WERI-Rb-1 (cell line): Measurements from ENCODE around the gene PEG3.
"Not testable (repeated sequence)": the region's sequence is repeated elsewhere in the genome, so short reads cannot be mapped to it uniquely, and the experiment has no call there.

ENCODE experiments used
- DNase-seq: peaks from one replicate; pipeline ENCODE4 v3.0.0-alpha.2; 2020
- H3K27ac ChIP-seq: fragments of 250-450 bp; sonication (Bioruptor Pico); 2 replicates; pipeline ENCODE4 v1.5.1; 2020; ENCODE audit warnings: mild to moderate bottlenecking, moderate library complexity
- H3K27me3 ChIP-seq: fragments of 250-450 bp; sonication (Bioruptor Pico); 2 replicates; pipeline ENCODE4 v1.5.1; 2021; ENCODE audit warnings: mild to moderate bottlenecking, low read depth, moderate library complexity; ENCODE audit not compliant: insufficient read depth, severe bottlenecking
- H3K36me3 ChIP-seq: fragments of 250-450 bp; sonication (Bioruptor Pico); 2 replicates; pipeline ENCODE4 v1.5.1; 2020; ENCODE audit warnings: mild to moderate bottlenecking, moderate library complexity
- H3K4me3 ChIP-seq: 2 replicates; pipeline ENCODE4 v1.5.1; 2011; ENCODE audit warnings: low read depth, mild to moderate bottlenecking, control low read depth, low read length
- H3K9me3 ChIP-seq: fragments of 250-450 bp; sonication (Bioruptor Pico); 2 replicates; pipeline ENCODE4 v1.5.1; 2021; ENCODE audit warnings: mild to moderate bottlenecking, moderate library complexity; ENCODE audit not compliant: severe bottlenecking
- CTCF ChIP-seq: IDR thresholded peaks from 2 replicates; pipeline ENCODE4 v1.5.1; 2011; ENCODE audit warnings: low read depth, mild to moderate bottlenecking, control low read depth, inconsistent platforms, low read length

Gene PEG3

GRCh38 chr19:56864443-56865125 lies 24.1 kb upstream of the PEG3 start:
- no peak overlapping the region for H3K27ac ChIP-seq
- no peak for TF ChIP-seq CTCF
- H3K27me3 ChIP-seq = no peaks in the 10 kb centered on the region
- no peak for DNase-seq
- no peaks in the 10 kb centered on the region for H3K36me3 ChIP-seq
- H3K4me3 ChIP-seq = no peak overlapping the region
- H3K9me3 ChIP-seq = no peaks in the 10 kb centered on the region

- no peak overlapping the region for H3K27ac ChIP-seq
- no peaks in the 10 kb centered on the region for H3K9me3 ChIP-seq
- H3K27me3 ChIP-seq = no peaks in the 10 kb centered on the region
- no peaks in the 10 kb centered on the region for H3K36me3 ChIP-seq
- no peak overlapping the region for H3K4me3 ChIP-seq
- no peak for TF ChIP-seq CTCF
- no peak for DNase-seq
Observed at GRCh38 chr19:56862741-56863140, 22.2 kb upstream of the PEG3 start.

GRCh38 chr19:56860409-56860808 lies 19.9 kb upstream of the PEG3 start:
- H3K36me3 ChIP-seq, H3K27ac ChIP-seq, H3K9me3 ChIP-seq, H3K27me3 ChIP-seq, DNase-seq, H3K4me3 ChIP-seq: not testable (repeated sequence)

GRCh38 chr19:56858026-56858425 lies 17.5 kb upstream of the PEG3 start:
- peaks cover 4% of the 10 kb centered on the region for H3K9me3 ChIP-seq
- no peak for DNase-seq
- TF ChIP-seq CTCF = no peak
- H3K4me3 ChIP-seq = no peak overlapping the region
- no peaks in the 10 kb centered on the region for H3K36me3 ChIP-seq
- no peaks in the 10 kb centered on the region for H3K27me3 ChIP-seq
- H3K27ac ChIP-seq = no peak overlapping the region

- DNase-seq = no peak
- Histone ChIP-seq H3K27me3 (no peaks in the 10 kb centered on the region), H3K4me3 (no peak overlapping the region), H3K36me3 (no peaks in the 10 kb centered on the region), H3K27ac (no peak overlapping the region), H3K9me3 (peaks cover 4% of the 10 kb centered on the region)
- TF ChIP-seq CTCF = no peak
Observed at GRCh38 chr19:56856822-56857221, 16.3 kb upstream of the PEG3 start.

GRCh38 chr19:56852361-56852760 lies 11.8 kb upstream of the PEG3 start:
- DNase-seq, H3K36me3 ChIP-seq, H3K27ac ChIP-seq, H3K9me3 ChIP-seq, H3K27me3 ChIP-seq, H3K4me3 ChIP-seq: not testable (repeated sequence)

- Histone ChIP-seq H3K27ac (no peak overlapping the region), H3K36me3 (no peaks in the 10 kb centered on the region), H3K4me3 (no peak overlapping the region), H3K27me3 (no peaks in the 10 kb centered on the region), H3K9me3 (no peaks in the 10 kb centered on the region)
- no peak for DNase-seq
- TF ChIP-seq CTCF = no peak
Observed at GRCh38 chr19:56848166-56848565, 7.6 kb upstream of the PEG3 start.
